HL-60 (cell line): ENCODE measurements around the gene C19orf81.

ENCODE experiments used
- CTCF ChIP-seq: IDR thresholded peaks from one replicate; pipeline ENCODE4 v1.5.1; 2011; ENCODE audit warnings: low read length, control low read depth, inconsistent platforms; ENCODE audit not compliant: insufficient read depth
- GABPA ChIP-seq: IDR thresholded peaks from 2 replicates; pipeline ENCODE4 v1.6.1; 2012; ENCODE audit warnings: low read depth

- TF ChIP-seq CTCF (no peak), GABPA (no peak)
These were observed 48.3 kb downstream of the C19orf81 start for GRCh38 chr19:50697414-50698124.
